Measurements from ENCODE around the gene PPP1R3D.

The PPP1R3D gene

DNA sequence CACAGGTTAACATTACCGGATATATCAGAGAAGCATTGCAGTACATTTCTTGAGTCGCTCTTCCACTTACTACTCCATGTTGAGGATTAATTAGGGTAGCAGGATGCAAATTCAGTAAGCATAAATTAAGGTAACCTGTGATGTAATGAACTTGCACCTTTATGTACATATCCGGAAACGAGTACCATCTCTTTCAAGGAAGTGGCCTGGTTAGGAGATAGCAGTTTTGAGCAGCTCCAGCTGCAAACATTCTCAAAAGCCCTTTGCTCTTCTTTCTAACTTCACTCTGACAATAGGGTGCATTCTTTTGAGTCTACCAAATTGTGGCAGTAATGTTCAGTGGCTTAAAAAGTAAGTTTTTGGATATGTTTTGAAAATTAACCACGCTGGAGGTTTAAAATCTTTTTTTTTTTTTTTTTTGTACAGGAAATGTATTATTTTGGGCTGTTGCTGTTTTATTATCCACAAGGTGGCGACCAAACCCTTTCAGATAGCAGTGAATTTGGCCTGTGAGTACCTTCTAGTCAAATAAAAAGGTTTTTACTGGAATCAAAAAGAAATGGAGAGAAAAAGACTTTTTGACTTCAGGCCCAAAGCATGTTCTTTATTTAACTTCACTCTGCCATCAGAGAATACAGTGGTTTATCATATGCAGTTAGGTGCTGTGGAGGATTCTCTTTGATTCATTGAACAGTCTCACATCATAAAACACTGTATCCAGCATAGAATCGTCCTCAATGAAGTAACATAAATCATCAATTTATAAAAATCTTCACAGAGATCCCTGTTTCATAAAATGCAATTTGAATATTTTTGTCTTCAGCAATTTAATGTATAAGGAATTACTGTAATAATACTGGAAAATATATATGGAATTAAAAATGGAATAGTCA is 9.0 kb upstream of the PPP1R3D start:
- peak; percentile 27 for DNase-seq (ENCODE audit: low read depth, low spot score)

DNA sequence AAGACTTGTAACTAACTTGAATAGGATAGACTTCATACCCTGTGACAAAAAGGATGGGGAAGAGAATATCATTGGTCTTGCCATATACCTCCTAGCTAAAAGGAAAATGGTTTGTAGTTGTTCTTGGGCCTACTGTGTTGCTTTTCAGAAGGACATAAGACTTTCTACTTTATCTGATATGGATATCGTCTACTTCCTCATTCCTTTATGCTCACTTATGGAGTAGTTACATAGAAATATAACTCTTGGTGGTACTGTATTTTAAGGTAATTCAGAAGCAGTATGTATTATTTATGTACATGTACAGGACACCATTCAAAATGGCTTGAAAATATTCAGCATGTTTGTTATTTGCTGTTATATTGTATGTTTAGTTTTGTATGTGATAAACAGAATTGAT is 8.1 kb upstream of the PPP1R3D start:
- DNase-seq (ENCODE audit: low read depth, low spot score), result no peak

DNA sequence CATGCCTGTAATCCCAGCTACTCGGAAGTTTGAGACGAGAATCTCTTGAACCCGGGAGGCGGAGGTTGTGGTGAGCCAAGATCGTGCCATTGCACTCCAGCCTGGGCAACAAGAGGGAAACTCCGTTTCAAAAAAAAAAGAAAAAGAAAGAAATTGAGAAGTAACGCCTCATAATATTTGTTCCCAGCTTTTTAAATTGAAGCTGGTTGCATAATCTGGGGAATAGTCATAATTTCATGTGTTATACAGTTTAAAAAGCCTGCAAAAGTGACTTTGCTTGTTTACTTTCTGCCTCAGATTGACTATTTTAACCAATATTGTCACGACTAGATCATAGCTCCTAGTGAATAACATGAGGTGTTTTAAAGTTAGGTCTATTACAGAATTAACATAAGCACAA is 7.3 kb upstream of the PPP1R3D start:
- DNase-seq (ENCODE audit: low read depth, low spot score), result no peak

DNA sequence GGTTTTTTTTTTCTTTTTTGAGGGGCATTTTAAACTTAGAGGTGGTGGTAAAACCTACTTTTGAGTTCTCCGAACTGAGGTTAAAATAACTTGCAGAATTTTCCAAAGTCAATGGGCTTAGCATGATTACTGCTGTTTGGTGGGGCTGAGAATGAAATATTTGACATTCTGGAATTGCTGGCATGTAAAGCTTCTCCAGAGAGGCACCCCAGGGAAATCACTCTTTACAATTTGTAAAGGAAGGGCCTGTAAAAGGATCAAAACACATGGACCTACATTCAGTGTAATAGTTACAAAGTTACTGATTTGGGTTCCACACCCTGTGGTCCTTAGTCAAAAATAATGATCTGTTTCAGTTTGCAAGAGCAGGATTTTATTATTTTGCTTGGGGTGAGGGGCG is 5.6 kb upstream of the PPP1R3D start:
- no peak for DNase-seq (ENCODE audit: low read depth, low spot score)

DNA sequence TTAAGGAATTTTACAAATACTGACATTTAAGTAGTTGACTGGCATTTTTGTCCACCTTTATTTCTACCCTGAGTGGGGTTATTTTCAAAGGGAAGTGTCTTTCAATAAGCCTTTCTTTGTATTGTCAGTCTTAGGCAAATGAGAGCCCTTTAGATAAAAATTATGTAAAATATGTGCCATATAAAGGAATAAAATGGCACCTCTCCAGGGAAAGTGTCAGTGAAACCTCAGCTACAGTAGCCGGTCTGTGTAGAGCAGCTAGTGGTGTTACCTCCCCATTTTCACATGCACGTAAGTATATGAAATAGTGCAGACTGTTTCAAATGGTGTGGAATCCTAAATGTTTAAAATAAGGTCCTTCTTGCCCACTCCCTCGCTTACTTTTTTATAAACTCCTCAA is 5.1 kb upstream of the PPP1R3D start:
- no peak for DNase-seq (ENCODE audit: low read depth, low spot score)

DNA sequence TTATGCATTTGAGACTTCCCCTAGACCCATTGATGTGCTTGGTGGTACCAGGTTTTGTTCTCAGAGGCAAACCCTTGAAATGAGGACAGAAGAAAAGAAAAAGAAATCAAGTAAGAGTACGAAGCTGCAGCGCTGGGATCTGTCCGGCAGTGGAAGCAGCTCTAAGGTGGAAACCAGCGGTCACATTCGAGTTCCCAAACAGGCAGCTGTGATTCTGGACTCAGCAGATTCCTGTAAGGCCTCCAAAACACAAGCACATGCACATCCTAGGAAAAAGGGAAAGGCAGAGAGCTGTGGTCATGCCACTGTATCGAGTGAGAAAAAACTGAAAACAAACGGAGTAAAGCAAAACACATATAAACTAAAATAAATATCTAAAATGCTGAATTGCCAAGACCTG is 4.6 kb upstream of the PPP1R3D start:
- DNase-seq (ENCODE audit: low read depth, low spot score), result no peak

DNA sequence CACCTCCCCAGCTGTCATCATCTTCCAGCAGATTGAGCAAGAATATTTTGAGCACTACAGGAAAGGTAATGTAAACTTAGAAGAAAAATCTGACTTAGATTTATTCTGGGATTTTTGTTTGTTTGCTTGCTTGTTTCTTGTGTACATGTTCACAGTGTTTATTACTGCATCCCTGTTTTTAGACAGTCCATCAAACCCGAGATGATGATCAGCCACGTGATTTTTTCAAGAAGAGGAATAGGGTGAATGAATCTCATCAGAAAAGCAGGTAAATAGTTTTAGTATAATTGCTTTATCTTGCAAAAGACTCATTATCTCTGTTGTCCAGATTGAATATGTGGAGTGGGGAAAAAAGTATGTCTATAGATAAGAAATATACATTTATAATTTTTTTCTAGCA is 2.1 kb upstream of the PPP1R3D start:
- no peak for DNase-seq (ENCODE audit: low read depth, low spot score)

DNA sequence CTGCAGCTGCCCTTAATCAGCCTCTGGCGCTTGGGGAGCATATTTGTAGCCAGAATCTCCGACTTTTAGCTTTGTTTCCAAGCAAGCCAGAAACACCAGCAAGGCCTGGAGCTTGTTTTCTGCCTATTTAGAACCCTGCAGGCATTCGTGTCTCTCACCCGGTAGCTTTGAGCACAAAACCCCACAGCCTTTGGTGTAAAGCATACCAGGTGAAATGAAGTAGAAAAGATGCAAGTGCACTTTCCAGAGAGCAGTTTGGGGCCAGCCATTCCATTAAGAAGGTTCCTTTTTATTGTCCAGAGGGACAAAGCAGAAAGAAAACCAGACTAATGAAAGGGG is 820 bp upstream of the PPP1R3D start:
- no peak for DNase-seq (ENCODE audit: low read depth, low spot score)

DNA sequence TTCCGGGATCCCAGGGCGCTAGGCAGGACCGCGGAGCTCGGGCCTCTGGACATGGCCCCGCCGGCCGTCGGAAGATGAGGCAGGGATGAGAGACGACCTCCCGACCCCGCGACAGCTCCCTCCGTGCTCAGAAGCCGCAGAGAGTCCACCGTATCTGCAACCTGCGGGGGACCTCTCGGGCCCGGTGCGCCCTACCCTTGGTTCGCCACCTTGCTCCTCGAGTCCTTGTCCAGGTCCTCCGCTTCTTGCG is 301 bp downstream of the PPP1R3D start:
- no peak for DNase-seq (ENCODE audit: low read depth, low spot score)

DNA sequence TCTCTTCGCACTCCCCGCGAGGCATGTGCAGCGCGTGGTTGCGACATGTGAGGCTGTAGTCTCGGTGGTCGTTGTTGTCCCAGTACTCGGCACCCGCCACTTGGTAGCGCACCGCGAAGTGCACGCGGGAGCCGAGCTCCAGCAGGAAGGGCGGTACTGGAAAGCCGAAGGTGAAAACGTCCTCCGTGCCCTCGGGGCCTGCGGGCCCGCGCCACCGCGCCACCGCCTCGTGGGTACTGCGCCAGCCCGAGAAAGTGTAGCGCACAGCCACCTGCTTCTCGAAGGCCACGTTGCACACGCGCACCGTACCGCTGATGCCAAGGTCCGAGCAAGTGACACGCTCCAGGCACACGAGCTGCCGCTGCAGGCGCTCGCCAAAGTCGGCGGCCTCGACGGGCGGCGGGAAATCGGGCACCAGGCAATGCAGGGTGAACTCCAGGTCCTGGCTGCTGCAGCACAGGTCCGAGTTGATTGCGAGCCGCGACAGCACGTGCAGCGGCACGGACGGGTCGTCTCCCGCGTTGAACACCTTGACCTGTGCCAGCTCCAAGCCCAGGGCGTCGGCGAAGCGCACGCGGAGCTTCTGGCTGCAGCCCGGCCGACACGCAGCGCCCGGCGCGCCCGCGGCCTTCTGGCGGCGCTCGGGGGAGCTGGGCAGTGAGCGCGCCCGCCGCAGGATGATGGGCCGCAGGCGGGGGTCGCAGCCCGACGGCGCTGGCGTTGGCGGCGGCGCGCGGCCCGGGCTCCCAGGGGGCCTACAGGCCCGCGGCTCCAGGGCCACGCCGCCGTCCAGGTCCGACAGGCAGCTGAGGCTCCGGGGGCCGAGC is 840 bp downstream of the PPP1R3D start:
- peak; percentile 27 for DNase-seq (ENCODE audit: low read depth, low spot score)

DNA sequence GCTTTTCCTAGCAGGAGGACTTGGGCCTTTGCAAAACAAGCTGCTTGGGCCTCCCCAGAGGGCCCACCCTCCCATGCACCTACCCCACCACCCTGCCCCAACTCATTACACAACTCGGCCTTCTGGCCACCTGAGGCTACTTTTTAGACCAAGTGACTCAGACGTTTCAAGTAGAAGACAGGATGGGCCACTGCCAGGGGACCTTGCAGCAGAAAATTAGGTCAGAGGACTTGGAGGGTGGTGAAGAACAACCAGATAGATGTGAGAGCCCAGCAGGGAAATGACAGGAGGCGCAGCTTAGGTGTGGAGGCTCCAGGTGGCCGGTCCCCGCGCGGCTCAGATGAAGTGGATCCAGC is 1.4 kb downstream of the PPP1R3D start:
- DNase-seq (ENCODE audit: low read depth, low spot score), result no peak

DNA sequence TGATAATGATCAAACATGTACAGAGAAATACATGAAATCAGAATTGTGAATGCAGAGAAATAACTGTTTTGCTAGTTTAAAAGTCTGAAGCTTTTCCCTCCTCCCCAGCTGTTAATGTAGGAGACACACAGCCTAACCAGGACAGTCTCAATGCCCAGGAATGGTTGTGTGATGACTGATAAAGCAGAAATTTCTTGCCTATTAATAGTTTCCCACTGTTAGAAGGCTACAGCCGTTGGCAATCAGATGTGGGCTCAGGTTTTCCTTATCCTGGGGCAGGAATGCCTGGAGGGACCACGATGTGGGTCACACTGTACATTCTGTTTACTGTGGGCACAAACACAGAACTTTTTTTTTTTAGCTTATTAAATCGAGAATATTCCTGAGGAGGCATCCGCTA is 1.9 kb downstream of the PPP1R3D start:
- no peak for DNase-seq (ENCODE audit: low read depth, low spot score)

DNA sequence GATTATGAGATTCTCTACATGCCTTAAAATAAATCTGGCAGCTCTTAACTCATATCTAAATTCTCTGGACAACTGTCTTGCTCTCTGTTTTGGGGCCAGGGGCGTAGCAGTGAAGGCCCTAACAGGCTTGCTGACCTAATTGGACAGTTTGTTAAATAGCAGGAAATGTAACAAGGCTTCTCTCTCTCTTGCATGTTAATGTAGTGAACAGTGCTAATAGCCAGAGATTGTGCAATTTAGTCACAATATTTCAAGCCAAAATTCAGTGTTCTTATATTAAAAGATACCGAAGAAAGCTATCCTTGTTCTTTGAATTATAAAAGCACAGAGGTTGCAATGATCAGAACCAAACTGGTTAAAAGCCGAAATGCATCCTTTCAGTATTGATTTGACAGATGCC is 3.0 kb downstream of the PPP1R3D start:
- DNase-seq (ENCODE audit: low read depth, low spot score), result no peak

DNA sequence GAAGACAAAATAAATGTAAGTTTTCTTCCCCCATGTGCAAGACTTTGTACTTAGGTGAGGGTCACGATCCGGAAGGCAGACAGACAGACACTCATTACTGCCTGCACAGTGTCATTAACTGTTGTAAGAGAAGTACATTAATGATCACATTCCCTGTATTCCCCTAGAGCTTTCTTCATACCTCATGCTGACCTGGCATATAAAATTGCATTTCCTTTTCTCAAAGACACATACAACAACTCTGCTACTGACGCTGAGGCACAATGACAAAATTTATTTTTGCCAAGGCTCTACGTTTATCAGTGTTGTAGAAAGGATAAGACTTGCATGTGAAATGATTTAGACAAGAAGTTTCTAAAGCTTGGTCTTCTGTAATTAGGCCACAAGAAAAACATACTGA is 3.7 kb downstream of the PPP1R3D start:
- DNase-seq (ENCODE audit: low read depth, low spot score), result no peak

DNA sequence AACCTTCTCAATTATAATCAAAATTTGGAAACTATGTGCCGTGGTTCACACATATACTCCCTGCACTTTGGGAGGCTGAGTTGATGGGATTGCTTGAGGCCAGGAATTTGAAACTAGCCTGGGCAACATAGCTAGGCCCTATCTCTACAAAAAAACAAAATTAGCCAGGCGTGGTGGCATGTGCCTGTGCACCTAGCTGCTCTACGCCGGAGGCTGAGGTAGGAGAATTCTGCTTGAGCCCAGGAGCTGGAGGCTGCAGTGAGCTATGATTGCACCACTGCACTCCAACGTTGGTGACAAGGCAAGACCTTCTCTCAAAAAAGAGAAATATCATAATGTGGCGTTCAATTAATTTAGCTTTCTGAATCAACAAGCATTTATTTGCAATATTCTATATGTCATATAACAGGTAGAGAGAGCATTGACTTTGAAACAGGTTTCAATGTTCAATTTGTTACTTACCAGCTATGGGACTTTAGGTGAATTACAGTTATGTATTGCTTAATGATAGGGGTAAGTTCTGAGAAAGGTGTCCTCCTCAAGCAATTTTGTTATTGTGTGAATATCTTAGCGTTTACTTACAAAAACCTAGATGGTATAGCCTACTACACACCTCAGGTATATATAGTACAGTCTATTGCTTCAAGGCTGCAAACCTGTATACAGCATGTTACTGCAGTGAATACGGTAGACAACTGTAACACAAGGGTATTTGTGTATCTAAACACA is 4.5 kb downstream of the PPP1R3D start:
- DNase-seq (ENCODE audit: low read depth, low spot score), result no peak

DNA sequence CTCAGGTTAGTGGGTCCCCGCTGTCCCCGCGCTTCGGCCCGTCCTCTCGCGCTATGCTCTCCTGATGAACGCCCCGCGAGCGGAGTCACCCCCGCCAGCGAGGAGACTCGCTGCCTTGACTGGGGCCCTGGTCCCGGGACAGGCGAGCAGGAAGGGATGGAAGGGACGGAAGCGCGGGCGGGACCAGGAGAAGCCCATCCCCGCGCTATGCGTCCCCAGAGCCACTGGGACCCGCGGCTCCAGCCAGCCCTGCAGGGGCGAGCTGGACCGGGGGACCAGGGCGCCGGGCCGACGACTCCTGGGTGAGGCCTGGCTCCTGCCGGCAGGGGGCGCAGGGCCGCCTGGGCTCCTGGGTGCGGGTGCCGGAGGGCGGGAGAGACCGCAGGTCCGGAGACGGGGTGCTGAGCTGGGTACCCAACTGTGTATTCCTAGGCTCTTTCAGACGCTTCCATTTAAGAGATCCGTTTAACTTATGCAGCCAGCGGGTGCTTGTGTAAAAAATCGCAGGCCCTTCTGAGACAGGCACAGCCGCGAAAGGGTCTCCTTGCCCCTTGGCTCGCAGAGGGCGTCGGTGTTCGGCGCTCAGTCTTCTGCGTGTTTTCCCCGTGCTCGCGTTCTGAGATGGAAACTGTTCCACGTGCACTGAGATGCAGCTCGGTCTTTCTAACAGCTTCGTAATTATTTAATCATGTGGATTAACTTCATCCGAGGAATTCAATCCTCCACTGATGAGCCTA is 6.1 kb downstream of the PPP1R3D start:
- peak; percentile 88 for DNase-seq (ENCODE audit: low read depth, low spot score)

DNA sequence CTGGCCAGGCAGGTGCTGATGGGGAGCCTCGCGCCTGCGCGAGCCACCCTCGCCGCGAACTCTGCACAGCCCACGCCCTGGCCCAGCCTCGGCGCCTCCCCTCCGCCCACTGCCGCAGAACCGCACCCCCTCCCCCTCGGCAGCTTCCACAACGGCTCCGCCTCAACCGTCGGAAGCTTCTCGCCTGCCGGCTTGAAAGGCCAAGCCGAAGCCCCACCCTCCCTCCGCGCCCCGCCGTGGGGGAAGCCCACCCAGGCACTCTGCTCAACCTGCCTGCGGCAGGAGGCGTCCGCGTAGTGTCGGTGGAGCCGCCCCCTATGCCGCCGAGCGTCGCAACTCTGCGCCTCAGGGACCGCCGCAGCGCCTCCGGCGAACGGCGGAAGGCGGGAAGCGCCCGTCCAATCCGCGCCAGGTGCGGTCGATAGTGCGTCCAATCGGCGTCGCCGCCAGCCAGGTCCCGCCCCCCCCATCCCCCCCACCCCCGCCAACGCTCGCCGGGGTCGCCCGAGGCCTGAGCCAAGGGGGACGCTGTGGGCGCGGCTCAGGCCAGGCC is 6.7 kb downstream of the PPP1R3D start, which contains the start of gene SYCP2:
Gene SYCP2, minus strand, starts transcription at position 342 of the 553 bp plus-strand sequence. CDS start 11,224 bp downstream, outside the sequence.
- peak; percentile 20 for DNase-seq (ENCODE audit: low read depth, low spot score)

DNA sequence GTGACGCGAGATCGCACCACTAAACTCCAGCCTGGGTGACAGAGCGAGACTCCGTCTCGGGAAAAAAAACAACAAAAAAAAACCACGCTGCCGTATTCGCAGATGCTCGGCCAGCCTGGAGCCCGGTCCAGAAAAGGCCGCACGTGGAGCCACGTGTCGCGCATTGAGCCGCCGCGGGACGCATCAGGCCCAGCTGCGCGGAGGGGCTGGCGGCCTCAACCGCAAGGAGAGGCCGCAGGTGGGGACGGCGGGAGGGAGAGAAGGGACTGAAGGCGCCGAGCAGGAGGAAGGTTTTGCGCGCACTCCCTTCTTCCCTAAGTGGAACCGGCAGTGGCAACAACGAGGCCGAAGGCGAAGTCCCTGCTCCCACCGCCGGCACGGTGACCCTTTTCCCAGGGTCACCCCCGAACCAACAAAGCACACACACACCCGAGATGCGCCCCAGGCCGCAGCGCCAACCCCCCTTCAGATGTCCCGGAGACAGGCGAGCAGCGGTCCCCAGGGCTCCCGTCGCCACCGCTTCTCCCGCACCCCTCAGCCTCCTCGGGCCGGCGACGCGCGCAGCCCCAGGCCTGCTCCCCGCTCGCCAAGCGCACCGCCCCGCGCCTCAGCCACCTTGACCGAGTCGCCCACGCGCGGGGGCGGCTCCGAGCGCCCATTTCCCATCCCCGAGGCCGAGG is 7.3 kb downstream of the PPP1R3D start:
- DNase-seq (ENCODE audit: low read depth, low spot score), result no peak

DNA sequence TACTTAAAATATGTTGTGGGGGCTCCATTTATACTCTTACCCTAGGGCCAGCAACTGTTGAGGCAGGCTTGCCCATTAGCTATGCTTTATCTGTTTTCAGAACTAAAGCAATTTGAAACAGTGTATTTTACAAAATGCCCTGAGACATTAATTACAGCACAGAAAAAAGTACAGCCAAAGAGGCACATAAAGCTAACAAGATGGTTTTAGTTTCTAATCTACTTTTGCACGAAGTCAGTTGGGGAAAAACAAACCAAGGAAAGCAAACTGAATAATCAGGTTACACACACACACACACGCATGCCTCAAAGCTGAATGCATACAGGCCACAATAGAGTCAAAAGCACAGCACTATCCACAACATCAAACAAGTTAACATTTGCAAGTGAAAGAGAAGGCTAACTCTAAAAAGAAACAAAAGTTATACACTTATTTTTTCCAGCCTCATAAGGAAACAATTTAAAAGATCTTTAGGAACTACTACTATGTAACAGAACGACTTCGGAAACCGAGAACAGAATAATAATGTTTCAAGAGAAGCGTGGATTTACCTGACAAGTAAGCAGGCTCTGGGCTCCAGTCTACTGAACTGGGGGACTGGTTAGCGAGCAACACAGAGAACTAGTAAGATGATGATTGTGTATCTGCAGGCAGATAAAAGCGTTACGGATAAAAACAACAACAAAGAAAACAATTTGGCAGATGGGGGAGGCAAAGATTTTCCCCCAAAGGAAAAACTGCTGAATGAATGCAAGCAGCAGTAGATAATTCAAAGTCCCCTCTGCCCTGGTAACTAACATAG is 8.4 kb downstream of the PPP1R3D start:
- DNase-seq (ENCODE audit: low read depth, low spot score), result no peak

DNA sequence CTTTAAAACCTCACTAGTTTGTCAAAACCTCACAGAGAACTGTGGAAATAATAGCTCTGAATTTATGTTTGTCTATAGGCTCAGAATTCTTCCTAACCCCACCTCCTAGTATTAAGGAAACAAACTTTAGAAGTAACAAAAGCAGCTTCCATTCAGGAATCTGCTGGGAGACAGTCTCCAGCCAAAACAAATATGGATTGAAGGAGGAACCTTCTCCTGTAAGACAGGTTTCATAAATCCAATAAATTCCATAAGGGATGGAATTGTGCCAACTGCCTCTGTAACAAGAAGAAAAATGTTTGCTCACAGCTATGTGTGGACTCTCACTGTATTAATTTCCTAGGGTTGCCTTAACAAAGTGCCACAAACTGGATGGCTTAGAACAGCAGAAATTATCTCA is 14.2 kb downstream of the PPP1R3D start:
- DNase-seq (ENCODE audit: low read depth, low spot score), result no peak

All from ELF-1 (cell line).